PFSK-1 (cell line): Measurements from ENCODE around the gene NBEA.
A peak's percentile ranks its signal among the peaks of the same experiment; 100 is the strongest.

ENCODE experiments used
- FOXP2 ChIP-seq: optimal IDR thresholded peaks from 2 replicates; pipeline ENCODE3; 2011; ENCODE audit warnings: borderline replicate concordance, control low read depth, inconsistent platforms; ENCODE audit not compliant: insufficient read depth; ENCODE audit errors: extremely low read length, extremely low read depth
- POLR2AphosphoS5 ChIP-seq: IDR thresholded peaks from 2 replicates; pipeline ENCODE4 v1.6.1; 2012; ENCODE audit warnings: low read depth, mild to moderate bottlenecking, control low read depth, low read length, moderate library complexity
- TF ChIP-seq, protein P1 (sequence below), 2 experiments: IDR thresholded peaks; 2 replicates each; pipeline versions ENCODE4 v1.6.1 to v1.8.0; 2011 to 2012; ENCODE audit warnings: low read depth in 2 of 2, low read length in 2 of 2, control low read depth in 1 of 2, inconsistent platforms in 1 of 2, mild to moderate bottlenecking in 1 of 2, moderate library complexity in 1 of 2; ENCODE audit not compliant: insufficient read depth in 1 of 2

- TF ChIP-seq POLR2AphosphoS5, result no peak
- TF ChIP-seq, protein P1, sequence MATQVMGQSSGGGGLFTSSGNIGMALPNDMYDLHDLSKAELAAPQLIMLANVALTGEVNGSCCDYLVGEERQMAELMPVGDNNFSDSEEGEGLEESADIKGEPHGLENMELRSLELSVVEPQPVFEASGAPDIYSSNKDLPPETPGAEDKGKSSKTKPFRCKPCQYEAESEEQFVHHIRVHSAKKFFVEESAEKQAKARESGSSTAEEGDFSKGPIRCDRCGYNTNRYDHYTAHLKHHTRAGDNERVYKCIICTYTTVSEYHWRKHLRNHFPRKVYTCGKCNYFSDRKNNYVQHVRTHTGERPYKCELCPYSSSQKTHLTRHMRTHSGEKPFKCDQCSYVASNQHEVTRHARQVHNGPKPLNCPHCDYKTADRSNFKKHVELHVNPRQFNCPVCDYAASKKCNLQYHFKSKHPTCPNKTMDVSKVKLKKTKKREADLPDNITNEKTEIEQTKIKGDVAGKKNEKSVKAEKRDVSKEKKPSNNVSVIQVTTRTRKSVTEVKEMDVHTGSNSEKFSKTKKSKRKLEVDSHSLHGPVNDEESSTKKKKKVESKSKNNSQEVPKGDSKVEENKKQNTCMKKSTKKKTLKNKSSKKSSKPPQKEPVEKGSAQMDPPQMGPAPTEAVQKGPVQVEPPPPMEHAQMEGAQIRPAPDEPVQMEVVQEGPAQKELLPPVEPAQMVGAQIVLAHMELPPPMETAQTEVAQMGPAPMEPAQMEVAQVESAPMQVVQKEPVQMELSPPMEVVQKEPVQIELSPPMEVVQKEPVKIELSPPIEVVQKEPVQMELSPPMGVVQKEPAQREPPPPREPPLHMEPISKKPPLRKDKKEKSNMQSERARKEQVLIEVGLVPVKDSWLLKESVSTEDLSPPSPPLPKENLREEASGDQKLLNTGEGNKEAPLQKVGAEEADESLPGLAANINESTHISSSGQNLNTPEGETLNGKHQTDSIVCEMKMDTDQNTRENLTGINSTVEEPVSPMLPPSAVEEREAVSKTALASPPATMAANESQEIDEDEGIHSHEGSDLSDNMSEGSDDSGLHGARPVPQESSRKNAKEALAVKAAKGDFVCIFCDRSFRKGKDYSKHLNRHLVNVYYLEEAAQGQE (IDR thresholded peaks at IDR 0.05; ENCODE audit: insufficient read depth in 1 of 2, low read depth in 2 of 2, low read length in 2 of 2), result peak; percentile 84 to 91
- TF ChIP-seq FOXP2, result no peak
These were observed 15.6 kb upstream of the NBEA start for GRCh38 chr13:34926508-34926907.
